H9 (cell line): ENCODE measurements around the gene KLHDC9. TPM values are rescaled to one million over a fixed set of nuclear protein-coding genes. Genes with fewer than 3 reads are reported as not detected.

Source experiments
- DNase-seq: peaks from one replicate; pipeline ENCODE4 v3.0.0-alpha.2; 2017
- H2AFZ ChIP-seq: one replicate; pipeline ENCODE4 v1.6.1; 2013; ENCODE audit warnings: mild to moderate bottlenecking, low read length, control low read depth, moderate library complexity
- H2AK5ac ChIP-seq: 2 replicates; pipeline ENCODE4 v1.6.1; 2013; ENCODE audit warnings: low read length, control low read depth, mixed read lengths; ENCODE audit not compliant: insufficient read length
- H2BK120ac ChIP-seq: one replicate; pipeline ENCODE4 v1.6.1; 2013; ENCODE audit warnings: low read depth, mild to moderate bottlenecking, low read length, control low read depth, inconsistent platforms; ENCODE audit not compliant: poor library complexity, severe bottlenecking
- H2BK12ac ChIP-seq: 2 replicates; pipeline ENCODE4 v1.6.1; 2013; ENCODE audit warnings: low read length, control low read depth, mixed read lengths, low read depth; ENCODE audit not compliant: insufficient read length
- H2BK15ac ChIP-seq: 2 replicates; pipeline ENCODE4 v1.6.1; 2013; ENCODE audit warnings: low read depth, low read length, control low read depth
- H2BK20ac ChIP-seq: one replicate; pipeline ENCODE4 v1.6.1; 2013; ENCODE audit warnings: low read depth, mild to moderate bottlenecking, low read length, control low read depth, inconsistent platforms; ENCODE audit not compliant: poor library complexity, severe bottlenecking
- H2BK5ac ChIP-seq: 2 replicates; pipeline ENCODE4 v1.6.1; 2013; ENCODE audit warnings: low read length, control low read depth, mixed read lengths; ENCODE audit not compliant: insufficient read length
- H3K14ac ChIP-seq: 2 replicates; pipeline ENCODE4 v1.6.1; 2013; ENCODE audit warnings: low read length, control low read depth; ENCODE audit not compliant: insufficient read depth
- H3K18ac ChIP-seq: 2 replicates; pipeline ENCODE4 v1.6.1; 2013; ENCODE audit warnings: low read depth, mild to moderate bottlenecking, mixed read lengths, low read length, control low read depth; ENCODE audit not compliant: insufficient read length
- H3K23ac ChIP-seq: 2 replicates; pipeline ENCODE4 v1.6.1; 2013; ENCODE audit warnings: low read length, control low read depth, mixed read lengths, low read depth; ENCODE audit not compliant: insufficient read length
- H3K23me2 ChIP-seq: 2 replicates; pipeline ENCODE4 v1.6.1; 2013; ENCODE audit warnings: low read depth, mild to moderate bottlenecking, mixed read lengths, low read length, control low read depth; ENCODE audit not compliant: insufficient read length, poor library complexity, severe bottlenecking
- H3K27ac ChIP-seq: 2 replicates; pipeline ENCODE4 v1.5.1; 2013; ENCODE audit warnings: low read length, control low read depth, mixed read lengths, low read depth; ENCODE audit not compliant: insufficient read length
- H3K27me3 ChIP-seq: 2 replicates; pipeline ENCODE4 v1.6.1; 2013; ENCODE audit warnings: low read length, control low read depth, inconsistent platforms; ENCODE audit not compliant: insufficient read depth
- H3K4ac ChIP-seq: 2 replicates; pipeline ENCODE4 v1.6.1; 2013; ENCODE audit warnings: low read depth, mild to moderate bottlenecking, control low read depth, inconsistent platforms, low read length, moderate library complexity
- H3K4me1 ChIP-seq: 2 replicates; pipeline ENCODE4 v1.6.1; 2013; ENCODE audit warnings: low read length, control low read depth, inconsistent platforms; ENCODE audit not compliant: insufficient read depth
- H3K4me2 ChIP-seq: 2 replicates; pipeline ENCODE4 v1.6.1; 2013; ENCODE audit warnings: low read length, control low read depth, mixed read lengths; ENCODE audit not compliant: insufficient read length, insufficient read depth
- H3K56ac ChIP-seq: 2 replicates; pipeline ENCODE4 v1.6.1; 2013; ENCODE audit warnings: low read depth, mild to moderate bottlenecking, mixed read lengths, low read length, control low read depth; ENCODE audit not compliant: insufficient read length
- H3K79me1 ChIP-seq: 2 replicates; pipeline ENCODE4 v1.6.1; 2013; ENCODE audit warnings: low read depth, mild to moderate bottlenecking, moderate library complexity, low read length, control low read depth, inconsistent platforms; ENCODE audit not compliant: insufficient read depth, poor library complexity, severe bottlenecking
- H3K79me2 ChIP-seq: 2 replicates; pipeline ENCODE4 v1.6.1; 2013; ENCODE audit warnings: low read length, control low read depth, inconsistent platforms; ENCODE audit not compliant: insufficient read depth
- H3K9ac ChIP-seq: 2 replicates; pipeline ENCODE4 v1.6.1; 2013; ENCODE audit warnings: low read length, control low read depth, mixed read lengths; ENCODE audit not compliant: insufficient read length; ENCODE audit errors: extremely low read depth
- H3K9me3 ChIP-seq: one replicate; pipeline ENCODE4 v1.6.1; 2013; ENCODE audit warnings: low read depth, low read length, inconsistent platforms; ENCODE audit not compliant: control insufficient read depth
- H3T11ph ChIP-seq: one replicate; pipeline ENCODE4 v1.6.1; 2013; ENCODE audit warnings: mild to moderate bottlenecking, low read length, control low read depth, inconsistent platforms
- H4K20me1 ChIP-seq: one replicate; pipeline ENCODE4 v1.6.1; 2013; ENCODE audit not compliant: control insufficient read depth, insufficient read length, insufficient read depth
- H4K5ac ChIP-seq: 2 replicates; pipeline ENCODE4 v1.6.1; 2013; ENCODE audit warnings: low read depth, mild to moderate bottlenecking, mixed read lengths, low read length, control low read depth; ENCODE audit not compliant: insufficient read length
- H4K8ac ChIP-seq: replicated peaks from 2 replicates; pipeline ENCODE4 v1.6.1; 2013; ENCODE audit warnings: low read length, control low read depth, mixed read lengths, low read depth; ENCODE audit not compliant: insufficient read length
- H4K91ac ChIP-seq: 2 replicates; pipeline ENCODE4 v1.6.1; 2013; ENCODE audit warnings: low read depth, mild to moderate bottlenecking, moderate library complexity, mixed read lengths, low read length, control low read depth; ENCODE audit not compliant: insufficient read length
- H3K27ac Mint-ChIP-seq, 3 experiments: 2 replicates in 2 of 3; 3 replicates in 1 of 3; pipeline ENCODE4 v1.8.0; 2020 to 2021; ENCODE audit warnings: mixed read lengths in 3 of 3, mild to moderate bottlenecking in 1 of 3, moderate library complexity in 1 of 3
- H3K27me3 Mint-ChIP-seq: 2 replicates; pipeline ENCODE4 v1.8.0; 2021; ENCODE audit warnings: low read depth, mild to moderate bottlenecking, moderate library complexity, mixed read lengths
- H3K36me3 Mint-ChIP-seq, 3 experiments: 2 replicates in 2 of 3; 3 replicates in 1 of 3; pipeline ENCODE4 v1.8.0; 2020 to 2021; ENCODE audit warnings: low read depth in 3 of 3, mixed read lengths in 3 of 3; ENCODE audit not compliant: insufficient read depth in 1 of 3
- H3K4me1 Mint-ChIP-seq, 2 experiments: 2 replicates each; pipeline ENCODE4 v1.8.0; 2020; ENCODE audit warnings: mixed read lengths in 2 of 2
- H3K4me3 Mint-ChIP-seq, 2 experiments: 2 replicates in 1 of 2; 3 replicates in 1 of 2; pipeline ENCODE4 v1.8.0; 2020 to 2021; ENCODE audit warnings: mild to moderate bottlenecking in 2 of 2, mixed read lengths in 2 of 2, moderate library complexity in 1 of 2
- H3K9me3 Mint-ChIP-seq, 2 experiments: 2 replicates in 1 of 2; 3 replicates in 1 of 2; pipeline ENCODE4 v1.8.0; 2020; ENCODE audit warnings: mild to moderate bottlenecking in 2 of 2, mixed read lengths in 2 of 2, moderate library complexity in 1 of 2
- CTCF ChIP-seq: fragments of 200-600 bp; sonication (generic); conservative IDR thresholded peaks from 3 replicates; pipeline ENCODE4 v1.8.0; 2021; ENCODE audit warnings: antibody characterized with exemption, mild to moderate bottlenecking
- WGBS: extraction: QIAGEN DNeasy Blood & Tissue Kit; methylation state at CpG from one replicate; pipeline ENCODE4 v1.1.7; 2013; ENCODE audit warnings: missing lambda C conversion rate, low lambda C conversion rate, mixed read lengths; ENCODE audit not compliant: insufficient read length; ENCODE audit errors: extremely low coverage; 5-methylcytosine and 5-hydroxymethylcytosine counted together
- total RNA-seq: library from RNA; stranded (reverse); gene quantifications from 2 replicates; pipeline ENCODE4 v1.2.1, GENCODE V29; 2021

The KLHDC9 gene
- total RNA-seq, 1 experiment from 2014 or later, result 6.6 TPM

DNA sequence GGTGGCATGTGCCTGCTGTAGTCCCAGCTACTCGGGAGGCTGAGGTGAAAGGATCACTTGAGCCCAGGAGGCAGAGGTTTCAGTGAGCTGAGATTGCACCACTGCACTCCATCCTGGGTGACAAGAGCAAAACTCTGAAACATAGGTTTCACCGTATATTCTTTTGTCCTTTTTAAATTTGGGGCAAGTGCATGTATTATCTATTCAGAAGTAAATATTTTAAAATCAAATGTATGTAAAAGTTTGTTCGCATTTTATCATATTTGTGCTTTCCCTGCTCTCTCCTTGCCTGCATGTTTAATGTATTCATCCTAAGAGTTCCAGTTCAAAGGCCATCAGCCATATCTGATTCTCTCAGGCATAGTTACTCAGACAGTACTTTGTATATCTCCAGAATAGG, 47.7 kb downstream of the KLHDC9 start:
- H2BK12ac ChIP-seq, result no peak overlapping the region
- Mint-ChIP-seq H3K9me3 (no peaks in the 10 kb centered on the region), H3K27ac (no peak overlapping the region), H3K4me1 (0 out of 4 replicates have a peak, but pooled peaks cover 0 to 3% of the 10 kb centered on the region in 2 experiments), H3K4me3 (no peak overlapping the region), H3K36me3 (no peaks in the 10 kb centered on the region; a peak in 1 of 7 replicates), H3K27me3 (no peaks in the 10 kb centered on the region; the same call in 1 of the 2 replicates)
- H3K56ac ChIP-seq, result no peak overlapping the region
- no peaks in the 10 kb centered on the region for H3K4me1 ChIP-seq
- no peak overlapping the region for H4K91ac ChIP-seq
- no peaks in the 10 kb centered on the region for H3K9me3 ChIP-seq
- WGBS, result no CpG with 5 or more reads among the region's 3 CpGs
- no peak overlapping the region for H2AK5ac ChIP-seq
- no peak overlapping the region for H3T11ph ChIP-seq
- H3K14ac ChIP-seq, result no peak overlapping the region
- no peak overlapping the region for H2BK15ac ChIP-seq
- TF ChIP-seq CTCF, result no peak
- no peak overlapping the region for H2AFZ ChIP-seq
- H3K4ac ChIP-seq, result no peak overlapping the region
- H4K20me1 ChIP-seq, result no peaks in the 10 kb centered on the region
- H3K18ac ChIP-seq, result no peak overlapping the region
- no peak overlapping the region for H2BK20ac ChIP-seq
- H3K23ac ChIP-seq, result no peak overlapping the region
- H3K79me1 ChIP-seq, result no peaks in the 10 kb centered on the region
- no peak for DNase-seq
- H3K79me2 ChIP-seq, result no peaks in the 10 kb centered on the region
- no peak overlapping the region for H3K4me2 ChIP-seq
- no peak overlapping the region for H3K27ac ChIP-seq
- no peak overlapping the region for H4K8ac ChIP-seq
- no peak overlapping the region for H4K5ac ChIP-seq
- H2BK5ac ChIP-seq, result no peak overlapping the region
- H3K23me2 ChIP-seq, result no peaks in the 10 kb centered on the region
- no peak overlapping the region for H3K9ac ChIP-seq
- H3K27me3 ChIP-seq, result no peaks in the 10 kb centered on the region
- H2BK120ac ChIP-seq, result no peak overlapping the region

Other genes with a start within 250 kb of the KLHDC9 start
- not detected in 2 replicates for gene CD244, start 235.5 kb upstream of the KLHDC9 start, total RNA-seq
- not detected in 2 replicates for gene ITLN1, start 213.2 kb upstream of the KLHDC9 start, total RNA-seq
- 2.4 and 2.9 TPM in 2 replicates for gene ITLN2, start 143.6 kb upstream of the KLHDC9 start, total RNA-seq
- 159 and 174 TPM in 2 replicates for gene F11R, start 77.2 kb upstream of the KLHDC9 start, total RNA-seq
- 73.7 and 77.0 TPM in 2 replicates for gene TSTD1, start 59.4 kb upstream of the KLHDC9 start, total RNA-seq
- gene USF1, start 52.4 kb upstream of the KLHDC9 start, total RNA-seq, result 58.6 and 59.2 TPM in 2 replicates
- 0.13 TPM in 2 replicates for gene ARHGAP30, start 28.5 kb upstream of the KLHDC9 start, total RNA-seq
- 0.33 and 0.64 TPM in 2 replicates for gene NECTIN4, start 8.8 kb upstream of the KLHDC9 start, total RNA-seq
- 71.8 and 76.1 TPM in 2 replicates for gene PFDN2, start 19.7 kb downstream of the KLHDC9 start, total RNA-seq
- gene NIT1, start 19.7 kb downstream of the KLHDC9 start, total RNA-seq, result 39.0 and 39.6 TPM in 2 replicates
- gene DEDD, start 34.3 kb downstream of the KLHDC9 start, total RNA-seq, result 44.7 and 46.7 TPM in 2 replicates
- gene UFC1, start 55.6 kb downstream of the KLHDC9 start, total RNA-seq, result 93.4 and 93.5 TPM in 2 replicates
- gene USP21, start 61.1 kb downstream of the KLHDC9 start, total RNA-seq, result 17.9 and 18.4 TPM in 2 replicates
- 33.4 and 39.8 TPM in 2 replicates for gene PPOX, start 68.1 kb downstream of the KLHDC9 start, total RNA-seq
- gene B4GALT3, start 79.1 kb downstream of the KLHDC9 start, total RNA-seq, result 31.8 and 33.1 TPM in 2 replicates
- 7.0 and 9.1 TPM in 2 replicates for gene ADAMTS4, start 100.7 kb downstream of the KLHDC9 start, total RNA-seq
- 80.3 and 84.5 TPM in 2 replicates for gene NDUFS2, start 104.0 kb downstream of the KLHDC9 start, total RNA-seq
- 0.44 and 0.90 TPM in 2 replicates for gene FCER1G, start 116.9 kb downstream of the KLHDC9 start, total RNA-seq
- not detected in 2 replicates for gene APOA2, start 125.3 kb downstream of the KLHDC9 start, total RNA-seq
- 12.8 and 13.5 TPM in 2 replicates for gene TOMM40L, start 127.7 kb downstream of the KLHDC9 start, total RNA-seq
- not detected in 2 replicates for gene NR1I3, start 139.8 kb downstream of the KLHDC9 start, total RNA-seq
- 0.66 and 0.83 TPM in 2 replicates for gene PCP4L1, start 160.4 kb downstream of the KLHDC9 start, total RNA-seq
- gene MPZ, start 211.6 kb downstream of the KLHDC9 start, total RNA-seq, result 2.7 and 3.6 TPM in 2 replicates
- 198 and 206 TPM in 2 replicates for gene SDHC, start 216.0 kb downstream of the KLHDC9 start, total RNA-seq